T47D (cell line): ENCODE results near the gene IGSF3.
"Not testable (repeated sequence)": the region's sequence is repeated elsewhere in the genome, so short reads cannot be mapped to it uniquely, and the experiment has no call there.

Experiments used
- DNase-seq, 2 experiments: peaks; one replicate each; pipeline versions ENCODE4 v3.0.0 to v3.0.0-alpha.2; 2011 to 2012; ENCODE audit warnings: low read depth in 1 of 2, low spot score in 1 of 2
- JUND ChIP-seq: IDR thresholded peaks from 2 replicates; pipeline ENCODE4 v1.6.1; 2012; ENCODE audit warnings: low read depth
- in situ Hi-C: cut with HindIII; loops from 2 replicates; pipeline ENCODE4 v1.10.0; 2016; ENCODE audit warnings: low sequenced_read_pairs, low pct_unique_long_range_greater_than_20kb

IGSF3 gene

DNA sequence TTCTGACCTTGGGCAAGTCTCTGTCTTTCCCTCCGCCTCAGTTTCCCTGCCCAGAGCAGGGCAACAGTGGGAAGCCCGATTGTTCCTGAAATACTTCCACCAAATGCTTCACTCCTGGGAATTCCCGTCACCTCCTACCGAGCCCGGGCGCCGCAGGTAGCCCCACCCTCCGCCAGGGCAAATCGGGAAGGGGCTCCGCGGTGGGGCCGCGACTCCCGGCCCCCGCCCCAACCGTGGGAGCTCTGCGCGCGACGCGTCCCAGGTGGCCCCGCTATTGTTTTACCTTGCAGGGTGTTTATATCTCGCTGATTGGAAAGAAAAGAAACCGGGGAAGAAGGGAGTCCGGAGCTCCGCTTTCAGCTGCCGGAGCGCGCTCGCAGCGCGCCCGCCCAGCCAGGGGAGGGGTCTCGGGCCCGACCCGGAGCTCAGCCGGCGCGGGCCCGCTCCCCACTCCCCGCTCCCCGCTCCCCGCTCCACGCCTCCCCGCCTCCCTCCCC lies 407 bp downstream of the IGSF3 start:
- DNase-seq, result no peak
- TF ChIP-seq JUND, result no peak
- in situ Hi-C loops, result no loop called here

DNA sequence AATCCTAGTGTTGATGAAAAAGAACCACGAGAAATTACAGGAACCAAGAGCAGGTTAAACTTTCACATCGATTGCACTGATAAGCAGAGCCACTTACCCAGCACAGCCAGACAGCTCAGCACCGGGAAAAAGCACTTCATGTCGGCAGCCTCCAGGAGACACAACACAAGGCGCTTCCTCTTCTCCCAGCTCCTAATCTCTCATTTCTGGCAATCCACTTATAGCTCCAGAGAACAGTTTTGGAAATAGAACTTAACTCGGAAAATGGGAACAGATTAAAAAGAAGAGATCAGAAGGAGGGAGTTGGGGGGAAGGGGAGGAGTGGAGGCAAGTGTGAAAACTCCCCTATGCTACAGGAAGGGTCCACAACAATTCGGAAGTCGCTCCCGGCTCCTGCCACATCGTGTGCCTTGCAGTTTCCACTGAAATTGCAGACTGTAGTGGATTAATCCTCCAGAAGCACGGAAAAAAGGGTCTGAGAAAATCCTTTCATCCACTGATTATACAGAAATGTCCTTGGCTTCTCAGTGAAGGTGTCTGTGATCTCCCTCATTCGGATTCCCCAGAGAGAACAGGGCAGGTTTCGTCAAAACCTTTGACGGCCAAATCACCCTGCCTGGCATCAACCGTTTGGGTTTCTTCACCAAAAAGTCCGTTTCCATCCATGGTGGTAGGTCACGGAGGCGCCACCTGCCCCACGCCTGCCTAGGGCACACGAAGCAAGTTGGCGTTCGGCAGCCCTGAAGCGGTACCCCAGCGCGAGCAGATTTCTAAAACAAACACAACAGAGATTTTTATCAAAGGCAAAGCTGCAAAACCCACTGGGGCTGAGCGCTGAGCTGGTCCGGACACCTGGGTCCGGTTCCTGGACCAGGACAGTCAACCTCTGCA lies 1.1 kb downstream of the IGSF3 start:
- no peak for TF ChIP-seq JUND
- in situ Hi-C loops, result no loop called here
- DNase-seq, result peak; percentile 31 to 33

DNA sequence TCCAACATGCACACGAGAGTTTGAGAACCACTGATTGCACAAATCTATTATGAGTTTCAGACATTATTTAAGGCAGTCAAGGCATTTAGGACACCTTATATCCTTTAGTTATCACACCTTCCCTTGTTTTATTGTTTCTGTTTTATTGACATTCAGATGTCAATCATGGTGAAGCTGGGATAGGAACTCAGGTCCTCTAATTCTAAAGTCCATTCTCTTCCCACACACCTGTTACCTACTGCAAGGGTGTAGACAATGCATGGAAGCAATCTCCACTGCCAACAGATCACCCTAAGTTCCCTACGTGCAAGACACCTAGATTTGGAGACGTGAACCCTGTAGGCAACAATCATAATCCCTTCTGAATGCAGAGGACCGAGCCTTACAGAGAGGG lies 2.6 kb downstream of the IGSF3 start:
- in situ Hi-C loops, result no loop called here
- no peak for DNase-seq
- TF ChIP-seq JUND, result no peak

DNA sequence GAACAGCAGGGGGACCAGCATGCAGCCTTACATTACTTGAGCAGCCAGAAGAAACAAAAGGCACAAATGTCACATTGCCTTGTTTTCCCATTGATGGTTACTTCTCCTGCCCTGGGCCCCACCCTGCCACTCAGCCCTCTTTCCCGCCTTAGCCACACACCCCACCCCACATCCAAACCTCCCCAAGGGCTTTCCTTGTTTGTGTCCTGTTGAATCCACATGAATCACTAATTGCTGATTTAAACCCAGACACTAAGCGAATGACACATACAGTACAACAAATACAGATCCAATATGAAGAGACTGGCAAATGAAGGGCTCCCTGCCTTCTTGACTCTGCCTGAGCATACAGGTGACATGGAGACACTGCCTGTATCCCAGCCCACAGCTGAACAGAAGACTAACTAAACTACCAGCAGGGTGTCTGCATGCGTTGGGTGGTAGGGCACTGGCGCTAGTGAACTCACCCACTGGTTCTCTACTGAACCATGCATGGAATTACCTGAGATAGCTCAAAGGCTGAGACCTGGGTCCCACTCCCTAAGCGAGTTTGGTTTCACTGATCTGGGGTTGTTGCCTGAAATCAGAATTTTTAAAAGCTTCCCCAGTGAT lies 3.1 kb downstream of the IGSF3 start:
- in situ Hi-C loops, result no loop called here

DNA sequence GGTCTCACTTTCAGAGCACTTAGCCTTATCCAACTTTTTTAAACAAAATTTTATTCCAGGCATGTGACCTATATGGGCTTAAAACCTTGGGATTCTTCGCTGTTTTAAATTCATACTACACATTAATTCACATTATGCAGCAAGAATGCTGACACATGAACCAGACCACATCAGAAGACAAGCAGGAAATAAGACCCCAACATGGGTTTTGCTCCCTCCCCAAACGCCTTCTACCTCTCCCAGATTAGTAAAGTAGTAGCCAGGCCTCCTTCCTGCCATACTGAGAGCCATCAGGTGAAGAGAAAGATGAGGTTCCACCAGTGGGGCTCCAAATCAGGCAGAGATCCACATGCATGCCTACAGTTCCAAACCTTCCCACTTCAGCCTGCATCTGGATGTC lies 3.7 kb downstream of the IGSF3 start:
- in situ Hi-C loops, result no loop called here
- DNase-seq, result no peak
- TF ChIP-seq JUND, result no peak

More for the DNA sequence above, 3.1 kb downstream of the IGSF3 start:
- TF ChIP-seq JUND, result no peak
- DNase-seq, result no peak

DNA sequence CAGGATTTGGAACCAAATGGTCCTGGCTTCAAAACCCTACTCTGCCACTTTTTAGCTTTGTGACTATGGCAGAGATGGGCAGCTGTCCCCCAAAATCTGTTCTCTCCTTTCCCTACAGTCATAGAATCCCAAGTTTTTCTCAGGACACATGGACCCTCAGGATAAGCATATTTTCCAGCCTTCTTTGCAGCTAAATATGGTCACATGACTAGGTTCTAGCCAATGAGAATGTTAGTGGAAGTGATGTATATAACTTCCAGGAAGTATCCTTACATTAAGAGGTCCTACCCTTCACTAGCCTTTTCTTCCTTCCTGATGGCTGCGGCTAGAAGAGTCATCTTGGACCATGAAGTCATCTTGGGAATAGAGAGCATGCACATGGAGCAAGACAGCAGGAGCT lies 5.9 kb downstream of the IGSF3 start:
- DNase-seq, result no peak
- TF ChIP-seq JUND, result no peak
- in situ Hi-C loops, result no loop called here

DNA sequence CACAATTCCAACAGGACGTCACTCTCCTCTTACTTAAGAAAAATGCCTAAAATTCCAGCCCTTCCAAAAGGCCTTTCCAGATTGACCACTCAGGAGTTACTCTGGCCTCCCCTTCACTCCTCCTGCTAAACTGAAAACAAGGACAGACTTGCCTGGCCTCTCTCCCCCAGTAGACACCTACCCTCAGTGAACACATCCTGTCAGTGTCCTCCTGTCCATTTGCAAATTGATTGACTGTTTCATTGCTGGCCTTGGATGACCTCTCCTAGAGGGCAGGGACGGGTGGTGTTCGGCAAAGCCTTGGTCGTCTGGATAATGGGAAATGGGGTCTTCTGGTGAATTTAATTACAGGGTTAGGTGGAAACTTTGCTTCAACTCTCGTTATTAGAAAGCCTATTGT lies 8.9 kb downstream of the IGSF3 start:
- in situ Hi-C loops, DNase-seq: not testable (repeated sequence)

DNA sequence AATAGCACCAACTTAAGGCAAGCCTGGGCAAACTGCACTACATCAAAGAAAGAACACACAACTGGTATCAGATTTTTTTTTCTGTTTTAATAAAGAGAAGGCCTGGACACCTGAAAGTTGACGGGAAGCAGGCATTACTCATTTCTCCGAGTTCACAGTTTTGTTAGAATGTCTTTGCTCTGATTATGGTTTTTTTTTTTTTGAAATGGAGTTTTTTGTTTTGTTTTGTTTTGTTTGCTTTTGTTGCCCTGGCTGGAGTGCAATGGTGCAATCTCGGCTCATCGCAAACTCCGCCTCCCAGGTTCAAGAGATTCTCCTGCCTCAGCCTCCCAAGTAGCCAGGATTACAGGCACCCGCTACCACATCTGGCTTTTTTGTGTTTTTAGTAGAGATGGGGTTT lies 9.7 kb downstream of the IGSF3 start:
- in situ Hi-C loops, DNase-seq: not testable (repeated sequence)

DNA sequence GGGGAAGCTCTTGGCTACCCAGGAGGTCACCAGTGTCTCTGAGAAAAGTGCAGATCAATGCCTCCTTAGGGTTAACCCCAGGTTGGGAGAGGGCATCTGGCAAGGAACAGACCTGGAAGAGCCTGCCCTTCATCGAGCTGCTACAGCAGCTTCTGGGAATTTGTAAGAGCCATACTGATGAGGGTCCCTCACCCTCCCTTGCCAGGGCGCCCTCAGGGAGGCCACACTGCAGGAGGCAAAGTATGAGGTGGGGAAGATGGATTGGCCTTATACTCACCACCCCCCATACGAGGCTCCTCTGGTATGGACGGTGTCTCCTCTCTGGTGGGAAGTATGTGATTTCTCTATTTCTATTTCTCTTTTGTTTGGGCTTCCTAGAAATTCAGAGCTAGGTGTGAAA lies 13.2 kb downstream of the IGSF3 start:
- TF ChIP-seq JUND, result no peak
- in situ Hi-C loops, result no loop called here
- DNase-seq, result no peak

DNA sequence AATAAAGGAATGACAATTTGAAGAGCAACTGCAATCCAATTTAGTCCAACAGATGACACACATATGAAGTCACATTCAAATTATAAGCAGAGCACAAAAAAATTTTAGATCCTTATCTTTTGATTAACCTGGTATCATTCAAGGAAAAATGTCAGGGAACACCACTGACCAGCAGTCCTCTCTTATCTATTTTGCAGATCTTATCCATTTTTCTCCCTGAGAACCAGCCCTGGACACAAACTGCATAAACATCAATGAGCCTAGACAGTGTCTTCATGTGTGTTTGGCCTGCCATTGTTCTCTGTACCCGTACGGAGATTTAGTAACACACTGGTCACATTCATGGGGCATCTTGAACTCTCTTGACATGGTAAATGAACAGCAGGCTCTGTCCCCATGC lies 14.9 kb downstream of the IGSF3 start:
- DNase-seq, in situ Hi-C loops: not testable (repeated sequence)

DNA sequence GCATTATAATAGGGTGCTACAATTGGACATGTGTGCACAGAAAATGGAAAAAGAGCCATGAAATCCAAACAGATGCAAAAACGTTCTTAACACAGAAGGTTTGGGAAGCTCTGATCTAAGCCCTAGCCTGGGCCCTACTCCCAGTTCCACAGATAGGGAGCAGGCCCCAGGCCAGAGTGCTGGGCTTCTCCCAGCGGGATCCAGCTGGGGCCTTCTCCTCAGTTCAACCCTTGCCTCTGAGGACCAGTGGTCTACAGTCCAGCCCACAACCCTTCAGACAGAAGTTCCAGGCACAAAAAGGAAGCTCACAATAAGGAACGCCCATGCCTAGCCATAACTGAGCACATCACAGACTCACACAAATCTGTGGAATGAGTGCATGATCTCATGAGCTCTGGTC lies 16.8 kb downstream of the IGSF3 start:
- in situ Hi-C loops, DNase-seq: not testable (repeated sequence)

DNA sequence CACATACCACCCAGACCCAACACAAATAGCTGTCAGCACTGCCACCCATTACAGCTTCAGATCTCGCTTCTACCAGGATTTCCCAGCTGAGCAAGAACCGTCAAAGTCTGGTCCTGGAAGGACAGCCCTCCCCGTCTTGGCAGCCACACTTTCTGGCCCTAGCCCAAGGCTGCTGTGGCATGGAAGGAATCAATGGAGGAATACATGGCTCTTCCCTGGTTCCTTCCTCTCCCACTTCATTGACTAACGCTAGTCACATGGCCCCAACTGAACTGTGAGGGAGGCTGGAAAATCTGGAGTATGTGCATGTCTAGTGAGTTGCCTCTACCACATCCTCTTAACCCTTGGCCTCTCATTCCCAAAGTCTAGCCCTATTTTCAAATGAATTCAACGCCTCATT lies 18.5 kb downstream of the IGSF3 start:
- DNase-seq, in situ Hi-C loops: not testable (repeated sequence)

DNA sequence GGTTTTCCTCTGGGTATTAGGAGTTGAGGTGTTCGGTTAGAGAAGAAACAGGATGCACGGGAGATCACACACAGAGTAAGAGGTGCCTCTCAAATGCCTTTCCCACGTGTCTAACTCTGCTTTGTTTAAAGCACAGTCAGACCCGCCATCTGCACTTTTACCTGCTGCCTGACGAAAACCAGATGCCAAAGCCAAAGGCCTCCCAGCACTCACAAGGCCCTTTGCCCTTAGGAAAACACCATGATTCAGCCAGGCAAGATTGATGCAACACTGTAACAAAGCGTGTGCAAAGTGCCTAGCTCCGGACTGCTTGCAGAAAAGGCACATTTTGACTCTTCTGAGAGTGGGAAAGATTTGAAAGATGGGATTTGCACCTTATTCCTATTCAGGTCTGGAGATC lies 19.2 kb downstream of the IGSF3 start:
- DNase-seq, in situ Hi-C loops: not testable (repeated sequence)

DNA sequence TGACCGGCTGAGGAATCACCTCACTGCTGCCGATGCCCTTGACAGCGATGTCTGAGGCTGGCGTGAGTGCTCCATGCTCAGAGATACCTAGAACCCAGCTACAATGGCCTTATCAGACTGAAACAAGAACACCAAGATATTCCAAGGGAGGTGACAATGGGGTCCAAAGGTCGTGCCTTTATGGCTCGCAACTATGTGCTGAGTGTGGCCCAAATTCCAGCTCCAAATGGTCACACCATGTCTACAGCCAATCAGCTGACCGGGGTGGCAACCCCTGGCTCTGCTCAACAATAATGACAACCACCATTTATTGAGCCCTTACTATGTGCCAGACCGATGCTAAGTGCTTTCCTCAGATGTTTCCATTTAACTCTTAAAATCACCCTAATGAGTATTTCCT lies 20.3 kb downstream of the IGSF3 start:
- in situ Hi-C loops, DNase-seq: not testable (repeated sequence)

DNA sequence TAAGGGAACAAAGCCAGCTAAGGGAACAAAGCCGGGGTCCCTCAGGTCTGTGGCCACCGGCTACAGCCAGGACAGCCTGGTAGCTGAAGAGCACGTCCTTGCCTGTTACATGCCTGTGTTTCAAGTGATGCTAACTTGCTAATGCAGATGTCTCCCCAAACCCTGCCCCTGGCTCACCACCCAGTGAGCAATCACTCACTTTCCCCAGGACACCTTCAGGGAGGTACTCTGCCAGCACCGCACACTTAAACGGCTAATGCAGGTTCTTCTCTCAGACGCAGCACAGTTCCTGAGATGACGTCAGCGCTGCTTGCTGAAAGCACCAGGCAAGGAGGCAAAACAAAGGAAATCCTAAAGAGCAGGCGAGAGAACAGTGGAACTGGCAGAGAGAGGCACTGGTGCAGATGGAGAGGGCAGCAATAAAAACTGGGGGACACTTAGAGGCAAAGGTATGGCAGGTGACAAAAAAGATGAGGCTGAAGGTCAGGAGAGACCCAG lies 20.8 kb downstream of the IGSF3 start:
- DNase-seq, in situ Hi-C loops: not testable (repeated sequence)

DNA sequence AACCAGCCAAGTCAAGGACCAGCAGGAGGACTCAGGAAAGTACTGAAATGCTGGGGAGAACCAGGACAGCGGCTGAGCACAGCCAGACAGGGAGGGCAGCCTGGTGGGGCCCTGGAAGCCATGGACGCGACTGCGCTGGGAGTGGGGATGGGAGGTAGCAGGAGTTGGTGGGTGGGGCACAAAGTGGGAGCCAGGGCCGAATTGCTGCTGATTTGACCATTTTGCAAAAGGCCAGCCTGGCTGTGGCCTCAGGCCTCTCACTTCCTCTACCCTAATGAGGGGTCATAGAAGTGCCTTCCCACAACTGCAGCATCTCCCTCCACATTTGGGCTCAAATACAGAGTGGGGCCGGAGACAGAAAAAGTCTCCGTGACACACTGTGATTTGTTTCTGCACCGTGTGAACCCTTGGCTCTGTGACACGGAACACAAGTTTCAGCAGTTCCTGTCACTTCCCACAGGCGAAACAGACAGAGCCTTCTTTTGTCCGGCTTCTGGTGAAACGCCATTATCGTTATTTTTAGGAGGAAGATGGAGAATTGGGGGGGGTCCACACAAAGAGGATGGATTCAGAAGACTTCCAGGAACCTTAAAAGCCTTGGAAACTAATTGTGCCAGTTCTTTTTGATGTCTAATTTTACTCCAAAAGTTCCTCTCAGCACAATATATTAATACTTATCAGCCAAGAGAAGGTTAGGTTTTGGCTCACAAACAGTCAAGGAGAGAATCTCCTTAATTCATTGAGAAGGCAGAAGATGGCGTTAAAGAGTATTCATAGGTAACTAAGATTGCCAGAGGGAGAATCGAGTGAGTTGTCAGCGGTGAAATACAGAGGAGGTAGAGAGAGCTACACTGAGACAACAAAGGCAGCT lies 21.5 kb downstream of the IGSF3 start:
- DNase-seq, in situ Hi-C loops: not testable (repeated sequence)

DNA sequence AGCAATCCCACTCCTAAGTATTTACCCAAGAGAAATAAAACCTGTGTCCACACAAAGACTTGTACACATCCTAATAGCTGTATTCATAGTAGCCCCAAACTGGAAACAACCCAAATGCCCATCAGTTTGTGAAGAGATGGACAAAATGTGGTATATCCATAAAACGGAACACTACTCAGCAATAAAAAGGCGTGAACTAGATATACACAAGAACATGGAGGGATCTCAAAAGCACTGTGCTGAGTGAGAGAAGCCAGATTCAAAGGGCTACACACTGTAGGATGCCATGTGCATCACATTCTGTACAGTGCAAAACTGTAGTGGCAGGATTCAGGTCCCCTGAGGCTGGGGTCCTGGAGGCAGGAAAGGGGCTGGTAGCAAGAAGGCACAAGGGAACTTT lies 22.5 kb downstream of the IGSF3 start:
- in situ Hi-C loops, DNase-seq: not testable (repeated sequence)
